PFSK-1 (cell line): ENCODE results near the gene EVX1.

ENCODE experiments used
- FOXP2 ChIP-seq: optimal IDR thresholded peaks from 2 replicates; pipeline ENCODE3; 2011; ENCODE audit warnings: borderline replicate concordance, control low read depth, inconsistent platforms; ENCODE audit not compliant: insufficient read depth; ENCODE audit errors: extremely low read length, extremely low read depth
- POLR2AphosphoS5 ChIP-seq: IDR thresholded peaks from 2 replicates; pipeline ENCODE4 v1.6.1; 2012; ENCODE audit warnings: low read depth, mild to moderate bottlenecking, control low read depth, low read length, moderate library complexity
- SIN3A ChIP-seq: IDR thresholded peaks from 2 replicates; pipeline ENCODE4 v1.6.1; 2012; ENCODE audit warnings: mild to moderate bottlenecking, low read length, moderate library complexity, borderline replicate concordance; ENCODE audit not compliant: insufficient read depth
- TAF1 ChIP-seq: IDR thresholded peaks from 2 replicates; pipeline ENCODE4 v1.6.1; 2012; ENCODE audit warnings: low read length, control low read depth, borderline replicate concordance; ENCODE audit not compliant: insufficient read depth
- TF ChIP-seq, protein P1 (sequence below), 2 experiments: IDR thresholded peaks; 2 replicates each; pipeline versions ENCODE4 v1.6.1 to v1.8.0; 2011 to 2012; ENCODE audit warnings: low read depth in 2 of 2, low read length in 2 of 2, control low read depth in 1 of 2, inconsistent platforms in 1 of 2, mild to moderate bottlenecking in 1 of 2, moderate library complexity in 1 of 2; ENCODE audit not compliant: insufficient read depth in 1 of 2

Gene EVX1

DNA sequence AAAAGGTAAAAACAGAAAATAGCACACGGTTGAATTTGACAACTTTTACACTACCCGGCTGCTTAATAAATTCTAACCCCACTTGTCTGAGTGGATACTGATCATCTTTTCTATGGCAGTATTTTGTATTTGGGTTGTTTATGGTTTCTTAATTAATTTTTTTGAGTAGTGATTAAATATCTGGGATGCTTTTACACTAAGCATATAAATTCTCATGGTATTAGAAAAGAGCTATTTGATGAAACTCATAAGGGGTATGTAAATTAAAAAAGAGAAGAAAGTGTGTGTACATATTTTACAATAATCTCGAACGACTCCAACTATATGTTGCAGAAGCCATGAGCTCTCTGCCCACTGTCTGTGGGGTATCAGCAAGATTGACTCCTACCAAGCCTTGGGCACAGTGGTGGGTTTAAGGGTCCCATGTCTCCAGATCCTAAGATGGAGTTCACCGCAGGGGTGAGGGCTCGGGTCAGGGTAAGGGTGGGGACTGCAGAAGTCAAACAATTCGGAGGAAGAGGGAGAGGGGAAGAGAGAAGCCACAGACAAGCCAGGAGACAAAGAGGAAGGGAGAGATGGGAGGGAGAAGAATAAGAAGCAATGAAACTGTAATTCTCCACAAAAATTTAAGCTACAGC is 35.1 kb upstream of the EVX1 start:
- TF ChIP-seq POLR2AphosphoS5 (no peak), FOXP2 (no peak), SIN3A (no peak), TAF1 (no peak)
- TF ChIP-seq, protein P1, sequence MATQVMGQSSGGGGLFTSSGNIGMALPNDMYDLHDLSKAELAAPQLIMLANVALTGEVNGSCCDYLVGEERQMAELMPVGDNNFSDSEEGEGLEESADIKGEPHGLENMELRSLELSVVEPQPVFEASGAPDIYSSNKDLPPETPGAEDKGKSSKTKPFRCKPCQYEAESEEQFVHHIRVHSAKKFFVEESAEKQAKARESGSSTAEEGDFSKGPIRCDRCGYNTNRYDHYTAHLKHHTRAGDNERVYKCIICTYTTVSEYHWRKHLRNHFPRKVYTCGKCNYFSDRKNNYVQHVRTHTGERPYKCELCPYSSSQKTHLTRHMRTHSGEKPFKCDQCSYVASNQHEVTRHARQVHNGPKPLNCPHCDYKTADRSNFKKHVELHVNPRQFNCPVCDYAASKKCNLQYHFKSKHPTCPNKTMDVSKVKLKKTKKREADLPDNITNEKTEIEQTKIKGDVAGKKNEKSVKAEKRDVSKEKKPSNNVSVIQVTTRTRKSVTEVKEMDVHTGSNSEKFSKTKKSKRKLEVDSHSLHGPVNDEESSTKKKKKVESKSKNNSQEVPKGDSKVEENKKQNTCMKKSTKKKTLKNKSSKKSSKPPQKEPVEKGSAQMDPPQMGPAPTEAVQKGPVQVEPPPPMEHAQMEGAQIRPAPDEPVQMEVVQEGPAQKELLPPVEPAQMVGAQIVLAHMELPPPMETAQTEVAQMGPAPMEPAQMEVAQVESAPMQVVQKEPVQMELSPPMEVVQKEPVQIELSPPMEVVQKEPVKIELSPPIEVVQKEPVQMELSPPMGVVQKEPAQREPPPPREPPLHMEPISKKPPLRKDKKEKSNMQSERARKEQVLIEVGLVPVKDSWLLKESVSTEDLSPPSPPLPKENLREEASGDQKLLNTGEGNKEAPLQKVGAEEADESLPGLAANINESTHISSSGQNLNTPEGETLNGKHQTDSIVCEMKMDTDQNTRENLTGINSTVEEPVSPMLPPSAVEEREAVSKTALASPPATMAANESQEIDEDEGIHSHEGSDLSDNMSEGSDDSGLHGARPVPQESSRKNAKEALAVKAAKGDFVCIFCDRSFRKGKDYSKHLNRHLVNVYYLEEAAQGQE (IDR thresholded peaks at IDR 0.05; ENCODE audit: insufficient read depth in 1 of 2, low read depth in 2 of 2, low read length in 2 of 2): no peak

DNA sequence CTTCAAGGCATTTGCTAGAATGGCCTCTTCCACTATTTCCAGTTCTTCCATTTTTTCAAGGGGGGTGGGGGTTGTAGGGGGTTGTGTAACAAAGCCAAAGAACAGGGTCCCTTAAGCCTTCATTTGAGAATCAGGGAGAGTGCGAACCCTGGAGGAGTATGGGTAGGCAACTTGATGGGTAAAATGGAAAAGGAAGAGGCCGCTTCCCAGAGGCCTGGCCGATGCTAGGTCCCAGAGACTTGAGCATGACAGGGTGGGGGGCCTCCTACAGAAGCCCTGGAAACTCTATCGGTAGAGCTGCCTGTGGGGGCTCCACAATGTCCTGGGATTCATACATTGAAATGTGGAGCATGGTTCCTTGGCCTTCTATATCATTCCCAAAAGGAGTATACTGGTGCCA is 33.6 kb upstream of the EVX1 start:
- TF ChIP-seq, protein P1 (IDR thresholded peaks at IDR 0.05; ENCODE audit: insufficient read depth in 1 of 2, low read depth in 2 of 2, low read length in 2 of 2): no peak
- TF ChIP-seq POLR2AphosphoS5 (no peak), FOXP2 (no peak), SIN3A (no peak), TAF1 (no peak)

DNA sequence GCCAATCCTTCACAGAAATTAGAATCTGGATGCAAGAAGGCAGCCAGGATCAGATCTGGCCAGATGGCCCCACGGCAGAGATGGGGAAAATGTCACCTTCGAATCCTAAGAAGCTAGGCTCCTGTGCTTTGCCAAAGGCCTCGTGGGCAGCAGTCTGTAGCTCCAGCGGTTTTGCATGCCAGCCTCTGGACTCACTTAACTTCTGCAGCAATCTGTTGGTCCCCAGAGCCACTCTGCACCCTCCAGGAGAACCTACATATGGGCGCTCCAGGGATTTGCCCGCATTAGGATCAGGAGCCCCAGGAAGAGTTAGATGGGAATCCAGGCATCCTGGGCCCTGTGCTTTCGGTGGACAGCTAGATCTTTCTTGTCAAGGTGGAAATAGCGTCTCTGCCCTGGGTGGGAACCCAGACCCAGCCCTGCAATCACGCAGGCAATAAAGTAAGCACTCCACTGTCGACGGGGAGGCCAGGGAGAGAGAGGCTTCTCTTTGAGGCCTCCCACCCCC is 32.6 kb upstream of the EVX1 start:
- TF ChIP-seq TAF1 (no peak), POLR2AphosphoS5 (no peak)
- TF ChIP-seq, protein P1 (IDR thresholded peaks at IDR 0.05; ENCODE audit: insufficient read depth in 1 of 2, low read depth in 2 of 2, low read length in 2 of 2): no peak

DNA sequence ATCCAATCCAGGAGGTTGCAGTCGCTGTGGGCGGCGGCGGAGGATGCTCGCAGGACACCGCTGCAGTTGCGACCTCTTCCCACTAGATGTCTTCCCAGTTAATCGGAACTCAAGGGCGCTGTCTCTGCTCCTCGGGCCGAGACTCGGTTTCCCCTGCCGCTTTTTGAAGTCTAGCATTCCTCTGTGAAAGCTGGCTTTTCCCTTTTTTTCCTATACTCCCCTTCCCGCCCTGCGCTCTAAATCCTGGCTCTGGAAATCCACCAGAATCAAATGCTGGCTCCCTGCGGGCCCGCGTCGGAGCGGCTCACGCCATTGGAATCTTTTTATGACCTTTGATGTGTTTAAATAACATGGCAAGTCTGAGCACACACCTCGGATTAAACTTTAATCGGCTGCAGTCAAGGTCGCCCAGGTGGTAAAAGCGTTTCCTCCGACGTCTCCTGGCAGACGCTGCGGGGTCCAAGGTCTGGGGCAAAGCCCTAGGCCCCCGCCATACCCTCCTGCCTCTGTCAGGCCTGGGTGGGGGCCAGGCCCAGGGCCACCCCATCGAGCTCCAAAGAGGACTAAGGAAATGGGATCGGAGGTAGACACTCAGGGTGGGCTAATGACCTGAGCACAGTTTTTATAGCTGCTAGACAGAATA is 32.0 kb upstream of the EVX1 start:
- TF ChIP-seq TAF1 (no peak), FOXP2 (no peak), POLR2AphosphoS5 (no peak)
- TF ChIP-seq, protein P1 (IDR thresholded peaks at IDR 0.05; ENCODE audit: insufficient read depth in 1 of 2, low read depth in 2 of 2, low read length in 2 of 2): no peak
